DOHH2 (cell line): Measurements from ENCODE around the gene SELPLG.
A peak's percentile ranks its signal among the peaks of the same experiment; 100 is the strongest.

Experiments
- H3F3A ChIP-seq: fragments of 200-600 bp; sonication (generic), shearing (Covaris generic); 2 replicates; pipeline ENCODE4 v1.6.0; 2016; ENCODE audit warnings: antibody characterized with exemption, mild to moderate bottlenecking; ENCODE audit not compliant: control insufficient read depth, insufficient read depth
- H3K27ac ChIP-seq: fragments of 200-600 bp; sonication (generic); 2 replicates; pipeline ENCODE4 v1.5.1; 2014; ENCODE audit warnings: low read depth, mild to moderate bottlenecking, low read length, moderate library complexity
- H3K27me3 ChIP-seq: fragments of 200-600 bp; sonication (generic); 2 replicates; pipeline ENCODE4 v1.6.1; 2014; ENCODE audit warnings: mild to moderate bottlenecking, low read length, mixed read lengths; ENCODE audit not compliant: control insufficient read depth
- H3K36me3 ChIP-seq: fragments of 200-600 bp; sonication (generic); 2 replicates; pipeline ENCODE4 v1.6.1; 2014; ENCODE audit warnings: mild to moderate bottlenecking, low read length, moderate library complexity, mixed read lengths; ENCODE audit not compliant: control insufficient read depth
- H3K4me1 ChIP-seq: fragments of 200-600 bp; sonication (generic); 2 replicates; pipeline ENCODE4 v1.6.1; 2014; ENCODE audit warnings: mild to moderate bottlenecking, low read length, mixed read lengths; ENCODE audit not compliant: control insufficient read depth
- H3K4me2 ChIP-seq: fragments of 200-600 bp; sonication (generic); 2 replicates; pipeline ENCODE4 v1.6.0; 2014; ENCODE audit warnings: mild to moderate bottlenecking, low read length, moderate library complexity
- H3K4me3 ChIP-seq: fragments of 200-600 bp; sonication (generic); 2 replicates; pipeline ENCODE4 v1.5.1; 2014; ENCODE audit warnings: mild to moderate bottlenecking, low read length, mixed read lengths
- H3K79me2 ChIP-seq: fragments of 200-600 bp; sonication (generic); 2 replicates; pipeline ENCODE4 v1.6.1; 2014; ENCODE audit warnings: mild to moderate bottlenecking, low read length, mixed read lengths; ENCODE audit not compliant: control insufficient read depth
- H3K9me2 ChIP-seq: fragments of 200-600 bp; sonication (generic); replicated peaks from 2 replicates; pipeline ENCODE4 v1.6.1; 2014; ENCODE audit warnings: mild to moderate bottlenecking, low read length, mixed read lengths; ENCODE audit not compliant: control insufficient read depth
- H3K9me3 ChIP-seq: fragments of 200-600 bp; sonication (generic); 2 replicates; pipeline ENCODE4 v1.6.1; 2014; ENCODE audit warnings: antibody characterized with exemption, low read length, mixed read lengths; ENCODE audit not compliant: control insufficient read depth, insufficient read depth
- H4K20me1 ChIP-seq: fragments of 200-600 bp; sonication (generic); 2 replicates; pipeline ENCODE4 v1.6.0; 2014; ENCODE audit warnings: low read depth, mild to moderate bottlenecking, antibody characterized with exemption, low read length, moderate library complexity; ENCODE audit not compliant: control insufficient read depth, insufficient read depth
- EZH2phosphoT487 ChIP-seq: fragments of 200-600 bp; sonication (generic); IDR thresholded peaks from 2 replicates; pipeline ENCODE4 v1.6.1; 2017; ENCODE audit warnings: borderline replicate concordance, mild to moderate bottlenecking, antibody characterized with exemption, low read length, moderate library complexity, mixed read lengths
- TF ChIP-seq, protein P1 (sequence below): fragments of 200-600 bp; sonication (generic); IDR thresholded peaks from one replicate; pipeline ENCODE4 v1.5.1; 2014; ENCODE audit warnings: antibody characterized with exemption, mild to moderate bottlenecking, low read depth, low read length; ENCODE audit not compliant: poor library complexity, severe bottlenecking

SELPLG gene

DNA sequence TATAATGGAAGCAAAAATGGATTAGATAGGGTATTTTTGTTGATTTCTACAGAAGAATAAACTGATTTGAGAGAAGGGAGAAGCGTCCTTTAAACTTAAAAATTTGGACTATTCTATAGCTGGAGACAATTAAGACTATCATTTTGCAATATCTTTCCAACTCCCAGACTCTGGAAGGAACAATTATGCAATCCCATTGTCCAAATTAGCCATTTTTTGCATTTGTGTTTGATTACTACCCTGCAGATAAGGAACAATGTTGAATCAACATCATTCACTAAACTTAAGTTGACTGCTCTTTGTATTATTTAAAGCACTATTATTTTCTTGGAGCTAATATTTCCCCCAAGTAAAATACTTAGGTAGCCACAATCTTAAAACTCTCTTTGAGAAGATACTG, 34.8 kb upstream of the SELPLG start:
- no peak overlapping the region for H3K4me2 ChIP-seq
- H3K36me3 ChIP-seq: no peaks in the 10 kb centered on the region
- H3K9me2 ChIP-seq: no peaks in the 10 kb centered on the region
- no peaks in the 10 kb centered on the region for H3K27me3 ChIP-seq
- H3K9me3 ChIP-seq: no peaks in the 10 kb centered on the region
- H3F3A ChIP-seq: peaks cover 10% of the 10 kb centered on the region
- TF ChIP-seq, protein P1, sequence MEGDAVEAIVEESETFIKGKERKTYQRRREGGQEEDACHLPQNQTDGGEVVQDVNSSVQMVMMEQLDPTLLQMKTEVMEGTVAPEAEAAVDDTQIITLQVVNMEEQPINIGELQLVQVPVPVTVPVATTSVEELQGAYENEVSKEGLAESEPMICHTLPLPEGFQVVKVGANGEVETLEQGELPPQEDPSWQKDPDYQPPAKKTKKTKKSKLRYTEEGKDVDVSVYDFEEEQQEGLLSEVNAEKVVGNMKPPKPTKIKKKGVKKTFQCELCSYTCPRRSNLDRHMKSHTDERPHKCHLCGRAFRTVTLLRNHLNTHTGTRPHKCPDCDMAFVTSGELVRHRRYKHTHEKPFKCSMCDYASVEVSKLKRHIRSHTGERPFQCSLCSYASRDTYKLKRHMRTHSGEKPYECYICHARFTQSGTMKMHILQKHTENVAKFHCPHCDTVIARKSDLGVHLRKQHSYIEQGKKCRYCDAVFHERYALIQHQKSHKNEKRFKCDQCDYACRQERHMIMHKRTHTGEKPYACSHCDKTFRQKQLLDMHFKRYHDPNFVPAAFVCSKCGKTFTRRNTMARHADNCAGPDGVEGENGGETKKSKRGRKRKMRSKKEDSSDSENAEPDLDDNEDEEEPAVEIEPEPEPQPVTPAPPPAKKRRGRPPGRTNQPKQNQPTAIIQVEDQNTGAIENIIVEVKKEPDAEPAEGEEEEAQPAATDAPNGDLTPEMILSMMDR: no peak
- no peak for TF ChIP-seq EZH2phosphoT487
- H3K27ac ChIP-seq: no peak overlapping the region
- no peaks in the 10 kb centered on the region for H3K79me2 ChIP-seq
- H4K20me1 ChIP-seq: no peaks in the 10 kb centered on the region
- H3K4me1 ChIP-seq: peaks cover 46% of the 10 kb centered on the region
- H3K4me3 ChIP-seq: no peak overlapping the region

GRCh38 chr12:108668063-108668462, 34.4 kb upstream of the SELPLG start:
- H3F3A ChIP-seq: peaks cover 10% of the 10 kb centered on the region
- no peaks in the 10 kb centered on the region; the same call in 1 of the 2 replicates for H3K79me2 ChIP-seq
- no peaks in the 10 kb centered on the region for H3K27me3 ChIP-seq
- H3K27ac ChIP-seq: no peak overlapping the region
- H3K36me3 ChIP-seq: no peaks in the 10 kb centered on the region
- H3K4me1 ChIP-seq: peaks cover 51% of the 10 kb centered on the region
- no peaks in the 10 kb centered on the region for H3K9me2 ChIP-seq
- H3K4me2 ChIP-seq: no peak overlapping the region
- H4K20me1 ChIP-seq: no peaks in the 10 kb centered on the region
- H3K9me3 ChIP-seq: 0 out of 2 replicates have a peak, but pooled peaks cover 2% of the 10 kb centered on the region
- TF ChIP-seq, protein P1: no peak
- no peak for TF ChIP-seq EZH2phosphoT487
- H3K4me3 ChIP-seq: no peak overlapping the region

DNA sequence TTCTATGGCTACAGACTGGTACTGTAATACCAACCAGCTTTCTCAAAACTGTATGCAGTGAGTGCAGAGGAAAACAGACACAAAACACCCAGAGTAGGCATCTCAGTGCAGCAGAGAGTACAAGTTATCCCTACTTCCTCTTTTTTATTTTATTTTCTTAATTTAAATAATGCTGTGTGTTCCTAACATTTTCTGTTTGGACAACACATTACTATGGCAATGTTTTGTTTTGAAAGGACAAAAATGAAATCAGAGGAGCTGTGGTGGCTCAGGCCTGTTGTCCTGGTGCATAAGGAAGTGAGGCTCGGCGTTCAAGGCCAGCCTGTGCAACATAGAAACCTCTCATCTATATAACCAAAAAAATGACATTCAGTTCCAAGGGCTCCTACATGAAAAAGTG, 33.7 kb upstream of the SELPLG start:
- H3K4me1 ChIP-seq: peaks cover 55% of the 10 kb centered on the region
- TF ChIP-seq, protein P1: no peak
- TF ChIP-seq EZH2phosphoT487: no peak
- H3K79me2 ChIP-seq: no peaks in the 10 kb centered on the region; the same call in 1 of the 2 replicates
- H3K9me2 ChIP-seq: no peaks in the 10 kb centered on the region
- 0 out of 2 replicates have a peak overlapping the region, but pooled peaks have one; percentile 8 for H3K4me3 ChIP-seq
- H3K4me2 ChIP-seq: peak overlapping the region; percentile 46
- no peak overlapping the region for H3K27ac ChIP-seq
- peaks cover 12% of the 10 kb centered on the region for H3F3A ChIP-seq
- 0 out of 2 replicates have a peak, but pooled peaks cover 2% of the 10 kb centered on the region for H3K9me3 ChIP-seq
- H3K36me3 ChIP-seq: no peaks in the 10 kb centered on the region
- no peaks in the 10 kb centered on the region for H4K20me1 ChIP-seq
- no peaks in the 10 kb centered on the region for H3K27me3 ChIP-seq
